ENCODE results near the gene TRIM69.

GRCh38 chr15:44715797-44716334, 20.5 kb upstream of the TRIM69 start:
- TF ChIP-seq, protein P1, sequence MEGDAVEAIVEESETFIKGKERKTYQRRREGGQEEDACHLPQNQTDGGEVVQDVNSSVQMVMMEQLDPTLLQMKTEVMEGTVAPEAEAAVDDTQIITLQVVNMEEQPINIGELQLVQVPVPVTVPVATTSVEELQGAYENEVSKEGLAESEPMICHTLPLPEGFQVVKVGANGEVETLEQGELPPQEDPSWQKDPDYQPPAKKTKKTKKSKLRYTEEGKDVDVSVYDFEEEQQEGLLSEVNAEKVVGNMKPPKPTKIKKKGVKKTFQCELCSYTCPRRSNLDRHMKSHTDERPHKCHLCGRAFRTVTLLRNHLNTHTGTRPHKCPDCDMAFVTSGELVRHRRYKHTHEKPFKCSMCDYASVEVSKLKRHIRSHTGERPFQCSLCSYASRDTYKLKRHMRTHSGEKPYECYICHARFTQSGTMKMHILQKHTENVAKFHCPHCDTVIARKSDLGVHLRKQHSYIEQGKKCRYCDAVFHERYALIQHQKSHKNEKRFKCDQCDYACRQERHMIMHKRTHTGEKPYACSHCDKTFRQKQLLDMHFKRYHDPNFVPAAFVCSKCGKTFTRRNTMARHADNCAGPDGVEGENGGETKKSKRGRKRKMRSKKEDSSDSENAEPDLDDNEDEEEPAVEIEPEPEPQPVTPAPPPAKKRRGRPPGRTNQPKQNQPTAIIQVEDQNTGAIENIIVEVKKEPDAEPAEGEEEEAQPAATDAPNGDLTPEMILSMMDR (IDR thresholded peaks at IDR 0.05; ENCODE audit: low read length), result no peak
- TF ChIP-seq EZH2 (IDR thresholded peaks at IDR 0.05; ENCODE audit: borderline replicate concordance, low read length), result no peak

Measured in OCI-LY1 (cell line).